Measurements from ENCODE around the gene ZNF410. TPM values are rescaled to one million over a fixed set of nuclear protein-coding genes. Genes with fewer than 3 reads are reported as not detected.

Gene ZNF410
- total RNA-seq, 1 donor from 2014 or later: 55.1 TPM

DNA sequence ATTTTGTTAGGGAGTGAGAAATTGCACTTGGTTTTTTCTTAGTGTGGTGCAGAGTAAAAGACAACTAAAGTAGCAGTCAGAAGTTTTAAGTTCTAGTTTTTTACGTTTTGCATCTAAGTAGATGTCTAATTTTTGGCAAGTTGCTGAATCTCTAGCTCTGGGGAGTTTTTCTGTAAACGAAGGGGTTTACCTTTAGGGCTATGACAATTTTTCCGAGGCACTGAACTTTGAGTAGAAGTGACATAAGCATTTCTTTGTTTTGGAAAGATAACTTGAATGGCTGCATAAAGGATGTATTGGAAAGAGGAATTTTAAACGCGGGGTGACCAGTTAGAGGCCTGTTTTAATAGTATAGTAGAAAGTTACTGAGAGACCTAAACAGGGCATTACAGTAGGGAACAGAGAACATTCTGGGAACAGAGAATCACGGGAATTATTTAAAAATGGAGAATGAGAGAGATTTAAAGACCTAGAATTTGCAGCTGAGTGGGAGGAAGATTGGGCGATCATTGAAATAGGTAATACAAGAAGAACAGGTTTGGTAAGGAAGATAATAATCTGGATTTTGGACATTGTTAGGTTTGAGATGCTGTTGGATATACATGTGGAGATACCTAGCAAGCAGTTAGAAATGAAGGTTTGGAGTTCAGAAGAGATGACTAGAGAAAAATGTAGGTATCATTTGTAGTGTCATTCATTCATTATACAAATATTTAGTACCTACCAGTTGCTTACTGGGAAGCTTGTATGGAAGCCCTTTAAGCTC lies 1.2 kb downstream of the ZNF410 start:
- H3K9me3 ChIP-seq (ENCODE audit: low read depth): no peaks in the 10 kb centered on the region
- H3K27ac Mint-ChIP-seq: peak overlapping the region; percentile 52
- peaks cover 77% of the 10 kb centered on the region for H3K79me2 ChIP-seq (ENCODE audit: low read depth)

DNA sequence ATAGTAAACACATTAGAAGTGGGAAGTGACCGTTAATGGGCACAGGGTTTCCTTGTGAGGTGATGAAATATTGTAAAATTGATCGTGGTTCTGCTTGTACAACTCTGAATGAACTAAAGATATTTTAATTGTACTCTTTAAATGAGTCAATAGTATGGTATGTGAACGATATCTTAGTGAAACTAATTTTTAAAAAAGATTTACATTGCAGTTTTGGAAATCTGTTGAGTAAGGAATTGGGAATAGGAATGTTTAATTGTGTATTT lies 1.7 kb downstream of the ZNF410 start:
- peak overlapping the region; percentile 94 for H3K4me2 ChIP-seq
- H3K9me3 ChIP-seq (ENCODE audit: low read depth): no peaks in the 10 kb centered on the region
- no peaks in the 10 kb centered on the region for H3K27me3 ChIP-seq
- peaks cover 82% of the 10 kb centered on the region for H3K79me2 ChIP-seq (ENCODE audit: low read depth)
- no peak for DNase-seq (ENCODE audit: low spot score)
- TF ChIP-seq, protein P1, sequence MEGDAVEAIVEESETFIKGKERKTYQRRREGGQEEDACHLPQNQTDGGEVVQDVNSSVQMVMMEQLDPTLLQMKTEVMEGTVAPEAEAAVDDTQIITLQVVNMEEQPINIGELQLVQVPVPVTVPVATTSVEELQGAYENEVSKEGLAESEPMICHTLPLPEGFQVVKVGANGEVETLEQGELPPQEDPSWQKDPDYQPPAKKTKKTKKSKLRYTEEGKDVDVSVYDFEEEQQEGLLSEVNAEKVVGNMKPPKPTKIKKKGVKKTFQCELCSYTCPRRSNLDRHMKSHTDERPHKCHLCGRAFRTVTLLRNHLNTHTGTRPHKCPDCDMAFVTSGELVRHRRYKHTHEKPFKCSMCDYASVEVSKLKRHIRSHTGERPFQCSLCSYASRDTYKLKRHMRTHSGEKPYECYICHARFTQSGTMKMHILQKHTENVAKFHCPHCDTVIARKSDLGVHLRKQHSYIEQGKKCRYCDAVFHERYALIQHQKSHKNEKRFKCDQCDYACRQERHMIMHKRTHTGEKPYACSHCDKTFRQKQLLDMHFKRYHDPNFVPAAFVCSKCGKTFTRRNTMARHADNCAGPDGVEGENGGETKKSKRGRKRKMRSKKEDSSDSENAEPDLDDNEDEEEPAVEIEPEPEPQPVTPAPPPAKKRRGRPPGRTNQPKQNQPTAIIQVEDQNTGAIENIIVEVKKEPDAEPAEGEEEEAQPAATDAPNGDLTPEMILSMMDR (IDR thresholded peaks at IDR 0.05): no peak
- no peak for TF ChIP-seq EZH2 (IDR thresholded peaks at IDR 0.05)
- H3K9ac ChIP-seq: peak overlapping the region; percentile 76
- peaks cover 29% of the 10 kb centered on the region for H3F3A ChIP-seq (ENCODE audit: low read depth)
- peaks cover 10% of the 10 kb centered on the region for H3K4me1 ChIP-seq
- Mint-ChIP-seq H3K27ac (no peak overlapping the region), H3K36me3 (peaks cover 5% of the 10 kb centered on the region), H3K27me3 (ENCODE audit: insufficient read depth, low read depth) (peaks cover 2% of the 10 kb centered on the region), H3K4me3 (peak overlapping the region; percentile 95), H3K9me3 (no peaks in the 10 kb centered on the region), H3K4me1 (peaks cover 35% of the 10 kb centered on the region)
- peaks cover 21% of the 10 kb centered on the region for H4K20me1 ChIP-seq (ENCODE audit: low read depth)
- H3K27ac ChIP-seq: no peak overlapping the region
- H3K4me3 ChIP-seq: peak overlapping the region; percentile 82
- peaks cover 2% of the 10 kb centered on the region for H3K36me3 ChIP-seq
- no peak overlapping the region for H2AFZ ChIP-seq (replicated peaks)

More for the DNA sequence above, 1.2 kb downstream of the ZNF410 start:
- no peaks in the 10 kb centered on the region for H3K36me3 ChIP-seq
- peaks cover 21% of the 10 kb centered on the region for H4K20me1 ChIP-seq (ENCODE audit: low read depth)
- Mint-ChIP-seq H3K36me3 (peaks cover 5% of the 10 kb centered on the region), H3K9me3 (no peaks in the 10 kb centered on the region), H3K4me3 (peak overlapping the region; percentile 95), H3K4me1 (peaks cover 35% of the 10 kb centered on the region), H3K27me3 (ENCODE audit: insufficient read depth, low read depth) (peaks cover 2% of the 10 kb centered on the region)
- no peak overlapping the region for H2AFZ ChIP-seq (replicated peaks)
- H3K27me3 ChIP-seq: no peaks in the 10 kb centered on the region
- peak overlapping the region; percentile 76 for H3K9ac ChIP-seq
- H3K27ac ChIP-seq: peak overlapping the region; percentile 89
- peak overlapping the region; percentile 94 for H3K4me2 ChIP-seq
- TF ChIP-seq EZH2phosphoT487 (IDR thresholded peaks at IDR 0.05) (no peak), EZH2 (IDR thresholded peaks at IDR 0.05) (no peak)
- TF ChIP-seq, protein P1 (IDR thresholded peaks at IDR 0.05): no peak
- no peak for DNase-seq (ENCODE audit: low spot score)
- peaks cover 10% of the 10 kb centered on the region for H3K4me1 ChIP-seq
- H3F3A ChIP-seq (ENCODE audit: low read depth): peaks cover 29% of the 10 kb centered on the region
- H3K4me3 ChIP-seq: peak overlapping the region; percentile 82

DNA sequence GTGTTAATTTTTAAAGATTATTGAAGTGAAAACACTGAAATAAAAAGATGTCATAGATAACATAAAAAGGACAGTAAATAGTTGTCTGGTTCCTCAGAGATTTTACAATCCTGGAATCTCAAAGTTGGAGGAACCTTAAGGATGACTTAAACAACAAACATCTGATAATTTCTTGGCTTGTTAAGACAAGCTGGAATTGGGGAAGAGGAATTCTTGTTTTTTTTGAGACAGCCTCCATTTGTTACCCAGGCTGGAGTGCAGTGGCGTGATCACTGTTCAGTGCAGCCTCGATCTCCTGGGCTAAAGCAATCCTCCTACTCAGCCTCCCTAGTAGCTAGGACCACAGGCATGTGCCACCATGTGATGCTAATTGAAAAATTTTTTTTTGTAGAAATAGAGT lies 2.3 kb downstream of the ZNF410 start:
- peak overlapping the region; percentile 94 for H3K4me2 ChIP-seq
- Mint-ChIP-seq H3K9me3 (no peaks in the 10 kb centered on the region), H3K27me3 (ENCODE audit: insufficient read depth, low read depth) (no peaks in the 10 kb centered on the region), H3K27ac (no peak overlapping the region), H3K4me3 (no peak overlapping the region), H3K4me1 (peaks cover 35% of the 10 kb centered on the region), H3K36me3 (peaks cover 9% of the 10 kb centered on the region)
- TF ChIP-seq, protein P1 (IDR thresholded peaks at IDR 0.05): no peak
- TF ChIP-seq EZH2phosphoT487 (IDR thresholded peaks at IDR 0.05) (no peak), EZH2 (IDR thresholded peaks at IDR 0.05) (no peak)
- no peaks in the 10 kb centered on the region for H3K9me3 ChIP-seq (ENCODE audit: low read depth)
- peaks cover 21% of the 10 kb centered on the region for H4K20me1 ChIP-seq (ENCODE audit: low read depth)
- peaks cover 6% of the 10 kb centered on the region for H3K36me3 ChIP-seq
- H3K27ac ChIP-seq: no peak overlapping the region
- H2AFZ ChIP-seq (replicated peaks): no peak overlapping the region
- H3K27me3 ChIP-seq: no peaks in the 10 kb centered on the region
- no peak overlapping the region for H3K4me3 ChIP-seq
- H3F3A ChIP-seq (ENCODE audit: low read depth): peaks cover 29% of the 10 kb centered on the region
- peaks cover 10% of the 10 kb centered on the region for H3K4me1 ChIP-seq
- peaks cover 85% of the 10 kb centered on the region for H3K79me2 ChIP-seq (ENCODE audit: low read depth)
- DNase-seq (ENCODE audit: low spot score): no peak
- peak overlapping the region; percentile 76 for H3K9ac ChIP-seq
